Measurements from ENCODE around the gene LRIT3. TPM values are rescaled to one million over a fixed set of nuclear protein-coding genes. Genes with fewer than 3 reads are reported as not detected.

Gene LRIT3
- total RNA-seq, 1 donor from 2014 or later = 0.15 TPM

- Histone ChIP-seq H3K4me1 (peaks cover 10% of the 10 kb centered on the region), H3K9me3 (ENCODE audit: low read depth) (no peaks in the 10 kb centered on the region), H3K9ac (peak overlapping the region; percentile 43), H4K20me1 (ENCODE audit: low read depth) (no peaks in the 10 kb centered on the region), H3K4me2 (peak overlapping the region; percentile 82), H3K79me2 (ENCODE audit: low read depth) (peaks cover 57% of the 10 kb centered on the region), H2AFZ (replicated peaks) (peak overlapping the region; percentile 96), H3K27ac (no peak overlapping the region), H3F3A (ENCODE audit: low read depth) (peaks cover 12% of the 10 kb centered on the region), H3K36me3 (no peaks in the 10 kb centered on the region), H3K4me3 (peak overlapping the region; percentile 62), H3K27me3 (no peaks in the 10 kb centered on the region)
- Mint-ChIP-seq H3K9me3 (no peaks in the 10 kb centered on the region), H3K36me3 (peaks cover 22% of the 10 kb centered on the region), H3K4me3 (peak overlapping the region; percentile 97), H3K27ac (peak overlapping the region; percentile 94), H3K27me3 (ENCODE audit: insufficient read depth, low read depth) (peaks cover 2% of the 10 kb centered on the region), H3K4me1 (peaks cover 20% of the 10 kb centered on the region)
- TF ChIP-seq EZH2phosphoT487 (IDR thresholded peaks at IDR 0.05) (no peak), EZH2 (IDR thresholded peaks at IDR 0.05) (no peak), CTCF (IDR thresholded peaks at IDR 0.05) (no peak)
- DNase-seq (ENCODE audit: low spot score) = peak; percentile 27
Measured at GRCh38 chr4:109816082-109816442, 31.8 kb upstream of the LRIT3 start.

GRCh38 chr4:109816894-109817293 is 31.0 kb upstream of the LRIT3 start:
- Mint-ChIP-seq H3K4me1 (peaks cover 20% of the 10 kb centered on the region), H3K4me3 (peak overlapping the region; percentile 97), H3K27me3 (ENCODE audit: insufficient read depth, low read depth) (peaks cover 2% of the 10 kb centered on the region), H3K27ac (no peak overlapping the region), H3K9me3 (no peaks in the 10 kb centered on the region), H3K36me3 (peaks cover 25% of the 10 kb centered on the region)
- H4K20me1 ChIP-seq (ENCODE audit: low read depth) = no peaks in the 10 kb centered on the region
- DNase-seq (ENCODE audit: low spot score) = no peak
- peak overlapping the region; percentile 62 for H3K4me3 ChIP-seq
- H3F3A ChIP-seq (ENCODE audit: low read depth) = peaks cover 12% of the 10 kb centered on the region
- H3K79me2 ChIP-seq (ENCODE audit: low read depth) = peaks cover 65% of the 10 kb centered on the region
- no peak overlapping the region for H3K9ac ChIP-seq
- no peaks in the 10 kb centered on the region for H3K27me3 ChIP-seq
- no peaks in the 10 kb centered on the region for H3K36me3 ChIP-seq
- peaks cover 10% of the 10 kb centered on the region for H3K4me1 ChIP-seq
- TF ChIP-seq CTCF (IDR thresholded peaks at IDR 0.05) (no peak), EZH2phosphoT487 (IDR thresholded peaks at IDR 0.05) (no peak), EZH2 (IDR thresholded peaks at IDR 0.05) (no peak)
- no peaks in the 10 kb centered on the region for H3K9me3 ChIP-seq (ENCODE audit: low read depth)
- H2AFZ ChIP-seq (replicated peaks) = no peak overlapping the region
- H3K4me2 ChIP-seq = peak overlapping the region; percentile 82
- no peak overlapping the region for H3K27ac ChIP-seq

GRCh38 chr4:109818268-109818667 is 29.6 kb upstream of the LRIT3 start:
- Histone ChIP-seq H3K9me3 (ENCODE audit: low read depth) (no peaks in the 10 kb centered on the region), H3K4me2 (no peak overlapping the region), H3K36me3 (peaks cover 6% of the 10 kb centered on the region), H3K79me2 (ENCODE audit: low read depth) (peaks cover 65% of the 10 kb centered on the region), H3K4me1 (peaks cover 10% of the 10 kb centered on the region), H2AFZ (replicated peaks) (no peak overlapping the region), H3K27me3 (no peaks in the 10 kb centered on the region), H4K20me1 (ENCODE audit: low read depth) (no peaks in the 10 kb centered on the region), H3K27ac (no peak overlapping the region), H3K4me3 (no peak overlapping the region), H3K9ac (no peak overlapping the region), H3F3A (ENCODE audit: low read depth) (peaks cover 12% of the 10 kb centered on the region)
- Mint-ChIP-seq H3K4me3 (no peak overlapping the region), H3K27me3 (ENCODE audit: insufficient read depth, low read depth) (peaks cover 2% of the 10 kb centered on the region), H3K36me3 (peaks cover 29% of the 10 kb centered on the region), H3K27ac (no peak overlapping the region), H3K4me1 (peaks cover 20% of the 10 kb centered on the region), H3K9me3 (no peaks in the 10 kb centered on the region)
- TF ChIP-seq EZH2phosphoT487 (IDR thresholded peaks at IDR 0.05) = no peak
- TF ChIP-seq CTCF (IDR thresholded peaks at IDR 0.05) = no peak
- no peak for TF ChIP-seq EZH2 (IDR thresholded peaks at IDR 0.05)
- no peak for DNase-seq (ENCODE audit: low spot score)
